SK-N-SH (cell line): Measurements from ENCODE around the gene FBXO31. TPM values are rescaled to one million over a fixed set of nuclear protein-coding genes. Genes with fewer than 3 reads are reported as not detected.

Experiments
- CTCF ChIA-PET: fragments of 300-600, 350-600 bp; formaldehyde crosslinking; extraction: SDS; loops from one replicate; lab custom pipeline; 2021; lab: Yijun Ruan, JAX
- POLR2A ChIA-PET: fragments of 350-600 bp; sonication (Branson Sonifier 250); formaldehyde crosslinking; extraction: SDS; loops from one replicate; lab custom pipeline; 2020; ENCODE audit warnings: antibody characterized with exemption, inconsistent platforms; lab: Yijun Ruan, JAX
- DNase-seq: peaks from one replicate; pipeline ENCODE4 v3.0.0; 2012
- H2AFZ ChIP-seq: fragments of 200-600 bp; sonication (generic); 2 replicates; pipeline ENCODE4 v1.8.1; 2016; ENCODE audit warnings: antibody characterized with exemption, mild to moderate bottlenecking, low read depth
- H3F3A ChIP-seq: fragments of 200-600 bp; sonication (generic); replicated peaks from 2 replicates; pipeline ENCODE3; 2016; ENCODE audit warnings: antibody characterized with exemption, mild to moderate bottlenecking; ENCODE audit not compliant: insufficient read depth
- H3K27ac ChIP-seq, 2 experiments: fragments of 200-500 bp in 1 of 2; fragments of 200-600 bp in 1 of 2; sonication (Bioruptor generic) in 1 of 2; sonication (generic), shearing (Covaris generic) in 1 of 2; 2 replicates each; pipeline versions ENCODE4 v1.5.1 to v1.6.1; 2014 to 2016; ENCODE audit warnings: low read depth in 2 of 2, inconsistent platforms in 1 of 2, low read length in 1 of 2, mild to moderate bottlenecking in 1 of 2, mixed read lengths in 1 of 2
- H3K27me3 ChIP-seq: fragments of 200-600 bp; sonication (generic), shearing (Covaris generic); 2 replicates; pipeline ENCODE4 v1.6.1; 2016; ENCODE audit warnings: mixed run types; ENCODE audit not compliant: insufficient read depth
- H3K36me3 ChIP-seq, 2 experiments: fragments of 200-500 bp in 1 of 2; fragments of 200-600 bp in 1 of 2; sonication (Bioruptor generic) in 1 of 2; sonication (generic) in 1 of 2; replicated peaks in 1 of 2; 2 replicates each; pipeline versions ENCODE3 to v1.5.1; 2014 to 2016; ENCODE audit warnings: low read length in 1 of 2, mild to moderate bottlenecking in 1 of 2; ENCODE audit not compliant: insufficient read depth in 2 of 2, control insufficient read depth in 1 of 2
- H3K4me1 ChIP-seq, 2 experiments: fragments of 200-500 bp in 1 of 2; fragments of 200-600 bp in 1 of 2; sonication (Bioruptor generic) in 1 of 2; sonication (generic), shearing (Covaris generic) in 1 of 2; 2 replicates each; pipeline versions ENCODE4 v1.5.1 to v1.6.1; 2014 to 2016; ENCODE audit warnings: low read depth in 1 of 2, low read length in 1 of 2, mixed run types in 1 of 2; ENCODE audit not compliant: insufficient read depth in 2 of 2, control insufficient read depth in 1 of 2
- H3K4me2 ChIP-seq: fragments of 200-600 bp; sonication (generic), shearing (Covaris generic); 2 replicates; pipeline ENCODE4 v1.6.1; 2017; ENCODE audit warnings: mixed run types
- H3K4me3 ChIP-seq, 2 experiments: fragments of 200-500 bp in 1 of 2; fragments of 200-600 bp in 1 of 2; sonication (Bioruptor generic) in 1 of 2; sonication (generic), shearing (Covaris generic) in 1 of 2; 2 replicates each; pipeline versions ENCODE4 v1.5.1 to v1.8.1; 2014 to 2016; ENCODE audit warnings: low read depth in 2 of 2, inconsistent platforms in 1 of 2, low read length in 1 of 2, mild to moderate bottlenecking in 1 of 2, mixed read lengths in 1 of 2, moderate library complexity in 1 of 2
- H3K79me2 ChIP-seq: fragments of 200-600 bp; sonication (generic); 2 replicates; pipeline ENCODE4 v1.8.1; 2017; ENCODE audit warnings: mild to moderate bottlenecking; ENCODE audit not compliant: insufficient read depth
- H3K9ac ChIP-seq: fragments of 200-600 bp; sonication (generic); 2 replicates; pipeline ENCODE4 v1.6.1; 2017; ENCODE audit warnings: mixed run types
- H3K9me2 ChIP-seq: fragments of 200-600 bp; sonication (generic); 2 replicates; pipeline ENCODE4 v1.6.1; 2017; ENCODE audit warnings: mixed run types
- H3K9me3 ChIP-seq: fragments of 200-600 bp; sonication (generic); 2 replicates; pipeline ENCODE4 v1.6.1; 2017; ENCODE audit warnings: mixed run types, mild to moderate bottlenecking, moderate library complexity
- H4K20me1 ChIP-seq: fragments of 200-600 bp; sonication (generic); 2 replicates; pipeline ENCODE4 v1.6.1; 2017; ENCODE audit warnings: mild to moderate bottlenecking, mixed run types; ENCODE audit not compliant: insufficient read depth
- ELF1 ChIP-seq: IDR thresholded peaks from 2 replicates; pipeline ENCODE4 v1.4.0; 2012
- FOSL2 ChIP-seq: IDR thresholded peaks from 2 replicates; pipeline ENCODE4 v1.4.0; 2012; ENCODE audit warnings: low read depth, mild to moderate bottlenecking, moderate library complexity, borderline replicate concordance
- FOXJ3 ChIP-seq: sonication (generic); formaldehyde crosslinking; IDR thresholded peaks from 2 replicates; pipeline ENCODE4 v1.5.1; 2020; ENCODE audit warnings: mild to moderate bottlenecking, missing genetic modification reagents
- JUND ChIP-seq: IDR thresholded peaks from 2 replicates; pipeline ENCODE4 v1.4.0; 2012
- NFIC ChIP-seq: IDR thresholded peaks from 2 replicates; pipeline ENCODE4 v1.4.0; 2012; ENCODE audit warnings: borderline replicate concordance
- NRF1 ChIP-seq: IDR thresholded peaks from 2 replicates; pipeline ENCODE4 v1.6.1; 2012; ENCODE audit warnings: low read depth, mild to moderate bottlenecking, low read length
- RCOR1 ChIP-seq: fragments of 150-350 bp; IDR thresholded peaks from 2 replicates; pipeline ENCODE4 v1.6.1; 2017; ENCODE audit warnings: antibody characterized with exemption, low read length
- RXRA ChIP-seq: IDR thresholded peaks from 2 replicates; pipeline ENCODE4 v1.4.0; 2012; ENCODE audit warnings: low read depth, mild to moderate bottlenecking, borderline replicate concordance
- SIN3A ChIP-seq: IDR thresholded peaks from 2 replicates; pipeline ENCODE4 v1.6.1; 2012; ENCODE audit warnings: low read depth, mild to moderate bottlenecking, low read length, moderate library complexity, borderline replicate concordance
- WGBS: methylation state at CpG from one replicate; pipeline ENCODE4 v1.1.6; 2017; ENCODE audit warnings: low lambda C conversion rate; 5-methylcytosine and 5-hydroxymethylcytosine counted together
- polyA plus RNA-seq, 3 experiments: library from polyadenylated mRNA; depleted of rRNA; stranded (reverse); fragments of >200 nt; gene quantifications; 2 replicates each; pipeline ENCODE4 v1.2.3, GENCODE V29; 2012
- TF ChIP-seq, protein P1 (sequence below): IDR thresholded peaks from 2 replicates; pipeline ENCODE4 v1.6.1; 2012; ENCODE audit warnings: mild to moderate bottlenecking, low read depth, low read length, moderate library complexity
- TF ChIP-seq, protein P2 (sequence below): IDR thresholded peaks from 2 replicates; pipeline ENCODE4 v1.4.0; 2012; ENCODE audit warnings: low read depth, borderline replicate concordance
- TF ChIP-seq, protein P3 (sequence below): IDR thresholded peaks from 2 replicates; pipeline ENCODE4 v1.4.0; 2012; ENCODE audit warnings: low read depth

Gene FBXO31
- polyA plus RNA-seq, 1 of the 3 experiments (the other 2 are of a cell fraction), result 14.2 TPM

DNA sequence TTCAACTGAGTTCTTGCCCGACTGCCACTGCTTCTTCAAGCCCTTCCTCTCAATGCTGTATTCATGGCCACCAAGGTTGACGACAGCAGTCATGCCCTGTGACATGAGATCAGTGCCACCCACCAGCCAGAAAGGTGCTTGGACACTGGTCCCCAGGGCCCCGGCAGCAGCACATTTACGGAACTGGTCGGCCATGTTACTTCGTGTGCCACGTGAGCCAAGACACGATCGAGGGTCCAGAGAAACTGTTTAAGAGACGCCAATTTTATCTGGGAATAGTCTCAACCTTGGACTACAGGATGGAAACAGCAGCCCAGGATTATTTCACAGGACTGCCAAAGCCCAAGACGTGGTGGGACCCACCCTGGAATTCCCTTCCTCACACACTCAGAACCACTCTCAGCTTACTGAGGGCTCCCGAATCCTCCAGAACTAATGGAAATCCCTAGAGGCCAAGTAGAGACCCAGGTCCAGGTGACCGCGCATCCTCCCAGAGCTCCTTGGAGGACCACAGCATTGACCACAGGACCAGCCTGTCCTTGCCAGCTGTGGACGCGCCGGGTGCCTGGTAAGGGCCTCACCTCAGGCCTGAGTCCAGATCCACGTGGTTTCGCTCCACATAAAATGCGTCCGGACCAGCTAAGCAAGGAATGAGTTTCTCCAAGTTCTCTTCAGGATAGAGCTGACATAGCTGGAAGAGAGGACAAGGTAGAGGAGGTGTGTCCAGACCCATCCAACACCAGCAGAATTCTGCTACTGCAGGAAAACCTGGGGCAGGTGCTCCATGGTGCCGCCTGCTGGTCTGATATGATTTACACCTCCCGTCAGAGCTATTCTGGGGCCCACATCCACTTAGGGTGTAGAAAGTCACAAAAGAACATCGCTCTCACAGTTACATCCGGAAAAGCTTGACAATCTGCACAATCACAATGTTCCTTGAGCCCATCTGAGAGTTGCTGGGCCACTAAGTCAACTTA, 36.7 kb upstream of the FBXO31 start:
- Histone ChIP-seq H3K36me3 (peaks cover 36 to 48% of the 10 kb centered on the region in 2 experiments), H3K4me1 (peaks cover 0 to 3% of the 10 kb centered on the region in 2 experiments; a peak in 1 of 4 replicates)
- WGBS, result 93% methylated on average over 17 of the region's 25 CpGs

DNA sequence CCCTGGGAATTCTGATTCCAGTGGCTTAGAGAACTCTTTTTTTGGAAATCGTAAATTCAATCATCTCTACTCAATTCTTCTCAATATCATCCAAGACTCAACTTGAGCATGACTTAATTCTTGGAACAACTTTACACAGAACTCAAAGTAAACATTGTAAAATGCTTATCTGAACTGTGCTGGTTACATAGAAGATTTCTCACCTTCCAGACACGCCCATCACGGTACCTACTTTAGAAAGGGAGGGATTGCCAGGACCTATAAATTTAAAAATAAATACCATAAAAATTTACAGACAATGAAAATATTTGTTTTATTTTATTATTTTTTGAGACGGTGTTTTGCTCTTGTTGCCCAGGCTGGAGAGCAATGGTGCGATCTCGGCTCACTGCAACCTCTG, 35.1 kb upstream of the FBXO31 start:
- Histone ChIP-seq H3K9me2 (no peaks in the 10 kb centered on the region), H4K20me1 (0 out of 2 replicates have a peak, but pooled peaks cover 6% of the 10 kb centered on the region), H3K4me1 (peaks cover 0 to 3% of the 10 kb centered on the region in 2 experiments; a peak in 1 of 4 replicates), H3K4me3 (no peak overlapping the region), H3K9me3 (no peaks in the 10 kb centered on the region), H2AFZ (no peak overlapping the region), H3F3A (no peaks in the 10 kb centered on the region), H3K27me3 (no peaks in the 10 kb centered on the region), H3K79me2 (peaks cover 8% of the 10 kb centered on the region; the same call in 1 of the 2 replicates), H3K9ac (no peak overlapping the region), H3K4me2 (no peak overlapping the region), H3K36me3 (peaks cover 43 to 58% of the 10 kb centered on the region in 2 experiments), H3K27ac (no peak overlapping the region)
- 78% methylated on average over 6 of the region's 6 CpGs for WGBS
- CTCF ChIA-PET, result no interaction called here
- POLR2A ChIA-PET, result no interaction called here
- no peak for DNase-seq
- TF ChIP-seq FOSL2, result no peak
- TF ChIP-seq NFIC, result no peak
- TF ChIP-seq RCOR1, result no peak
- TF ChIP-seq, protein P1, sequence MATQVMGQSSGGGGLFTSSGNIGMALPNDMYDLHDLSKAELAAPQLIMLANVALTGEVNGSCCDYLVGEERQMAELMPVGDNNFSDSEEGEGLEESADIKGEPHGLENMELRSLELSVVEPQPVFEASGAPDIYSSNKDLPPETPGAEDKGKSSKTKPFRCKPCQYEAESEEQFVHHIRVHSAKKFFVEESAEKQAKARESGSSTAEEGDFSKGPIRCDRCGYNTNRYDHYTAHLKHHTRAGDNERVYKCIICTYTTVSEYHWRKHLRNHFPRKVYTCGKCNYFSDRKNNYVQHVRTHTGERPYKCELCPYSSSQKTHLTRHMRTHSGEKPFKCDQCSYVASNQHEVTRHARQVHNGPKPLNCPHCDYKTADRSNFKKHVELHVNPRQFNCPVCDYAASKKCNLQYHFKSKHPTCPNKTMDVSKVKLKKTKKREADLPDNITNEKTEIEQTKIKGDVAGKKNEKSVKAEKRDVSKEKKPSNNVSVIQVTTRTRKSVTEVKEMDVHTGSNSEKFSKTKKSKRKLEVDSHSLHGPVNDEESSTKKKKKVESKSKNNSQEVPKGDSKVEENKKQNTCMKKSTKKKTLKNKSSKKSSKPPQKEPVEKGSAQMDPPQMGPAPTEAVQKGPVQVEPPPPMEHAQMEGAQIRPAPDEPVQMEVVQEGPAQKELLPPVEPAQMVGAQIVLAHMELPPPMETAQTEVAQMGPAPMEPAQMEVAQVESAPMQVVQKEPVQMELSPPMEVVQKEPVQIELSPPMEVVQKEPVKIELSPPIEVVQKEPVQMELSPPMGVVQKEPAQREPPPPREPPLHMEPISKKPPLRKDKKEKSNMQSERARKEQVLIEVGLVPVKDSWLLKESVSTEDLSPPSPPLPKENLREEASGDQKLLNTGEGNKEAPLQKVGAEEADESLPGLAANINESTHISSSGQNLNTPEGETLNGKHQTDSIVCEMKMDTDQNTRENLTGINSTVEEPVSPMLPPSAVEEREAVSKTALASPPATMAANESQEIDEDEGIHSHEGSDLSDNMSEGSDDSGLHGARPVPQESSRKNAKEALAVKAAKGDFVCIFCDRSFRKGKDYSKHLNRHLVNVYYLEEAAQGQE, result no peak
- no peak for TF ChIP-seq RXRA
- no peak for TF ChIP-seq NRF1
- TF ChIP-seq, protein P2, sequence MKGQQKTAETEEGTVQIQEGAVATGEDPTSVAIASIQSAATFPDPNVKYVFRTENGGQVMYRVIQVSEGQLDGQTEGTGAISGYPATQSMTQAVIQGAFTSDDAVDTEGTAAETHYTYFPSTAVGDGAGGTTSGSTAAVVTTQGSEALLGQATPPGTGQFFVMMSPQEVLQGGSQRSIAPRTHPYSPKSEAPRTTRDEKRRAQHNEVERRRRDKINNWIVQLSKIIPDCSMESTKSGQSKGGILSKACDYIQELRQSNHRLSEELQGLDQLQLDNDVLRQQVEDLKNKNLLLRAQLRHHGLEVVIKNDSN, result no peak
- no peak for TF ChIP-seq JUND
- TF ChIP-seq, protein P3, sequence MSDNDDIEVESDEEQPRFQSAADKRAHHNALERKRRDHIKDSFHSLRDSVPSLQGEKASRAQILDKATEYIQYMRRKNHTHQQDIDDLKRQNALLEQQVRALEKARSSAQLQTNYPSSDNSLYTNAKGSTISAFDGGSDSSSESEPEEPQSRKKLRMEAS, result no peak
- no peak for TF ChIP-seq FOXJ3 (CRISPR knock-in tag)
- TF ChIP-seq ELF1, result no peak

More for the DNA sequence above, 36.7 kb upstream of the FBXO31 start:
- no peak for TF ChIP-seq SIN3A
- TF ChIP-seq, protein P1, result no peak
- Histone ChIP-seq H3K9me3 (no peaks in the 10 kb centered on the region), H3K4me3 (no peak overlapping the region), H2AFZ (no peak overlapping the region), H3K79me2 (peaks cover 8% of the 10 kb centered on the region; the same call in 1 of the 2 replicates), H3K27me3 (no peaks in the 10 kb centered on the region), H4K20me1 (peaks cover 20% of the 10 kb centered on the region; the same call in 1 of the 2 replicates), H3K4me2 (no peak overlapping the region), H3F3A (no peaks in the 10 kb centered on the region), H3K9me2 (no peaks in the 10 kb centered on the region), H3K27ac (no peak overlapping the region), H3K9ac (no peak overlapping the region)
- ChIA-PET CTCF (interaction anchor here (1.0 to 2.0 kb wide), 4 partner anchors 12 to 215 kb away, joined by 3 to 5 read pairs (median 4); no protein-coding TSS in a partner anchor), POLR2A (no interaction called here)
- DNase-seq, result no peak
